Keratinocyte (primary cell): ENCODE measurements around the gene ITPR2. TPM values are rescaled to one million over a fixed set of nuclear protein-coding genes. Genes with fewer than 3 reads are reported as not detected.

Source experiments
- DNase-seq: peaks from one replicate; pipeline ENCODE4 v3.0.0-alpha.2; 2011; ENCODE audit warnings: low read depth, missing footprints, low spot score
- FAIRE-seq: peaks from 2 replicates; lab custom pipeline; 2011; peaks lifted over from hg19 to GRCh38; lab: Jason Lieb, UNC
- H2AFZ ChIP-seq: 2 replicates; pipeline ENCODE4 v1.6.0; 2012; ENCODE audit warnings: low read length, control low read depth, inconsistent platforms; ENCODE audit not compliant: control insufficient read depth
- H3K27ac ChIP-seq: 2 replicates; pipeline ENCODE4 v1.5.1; 2011; ENCODE audit warnings: low read length; ENCODE audit not compliant: control insufficient read depth, insufficient read depth
- H3K27me3 ChIP-seq: 3 replicates; pipeline ENCODE4 v1.6.0; 2011; ENCODE audit warnings: low read length; ENCODE audit not compliant: control insufficient read depth, insufficient read depth; ENCODE audit errors: extremely low read depth
- H3K36me3 ChIP-seq, 2 experiments: 2 replicates in 1 of 2; 3 replicates in 1 of 2; pipeline ENCODE4 v1.5.1; 2011; ENCODE audit warnings: low read length in 2 of 2, mild to moderate bottlenecking in 1 of 2; ENCODE audit not compliant: control insufficient read depth in 2 of 2, insufficient read depth in 2 of 2; ENCODE audit errors: extremely low read depth in 1 of 2
- H3K4me1 ChIP-seq: 3 replicates; pipeline ENCODE4 v1.5.1; 2011; ENCODE audit warnings: low read length; ENCODE audit not compliant: control insufficient read depth, insufficient read depth; ENCODE audit errors: extremely low read depth
- H3K4me2 ChIP-seq: 3 replicates; pipeline ENCODE4 v1.6.0; 2011; ENCODE audit warnings: low read depth, low read length; ENCODE audit not compliant: control insufficient read depth, insufficient read depth; ENCODE audit errors: extremely low read depth
- H3K4me3 ChIP-seq, 3 experiments: fragments of 200-600 bp in 1 of 3; sonication (generic) in 1 of 3; 2 replicates in 2 of 3; 3 replicates in 1 of 3; pipeline ENCODE4 v1.5.1; 2011 to 2016; ENCODE audit warnings: low read length in 3 of 3, mild to moderate bottlenecking in 3 of 3, control low read depth in 2 of 3, inconsistent platforms in 1 of 3, low read depth in 1 of 3, mixed read lengths in 1 of 3, mixed run types in 1 of 3, moderate library complexity in 1 of 3; ENCODE audit not compliant: control insufficient read depth in 2 of 3, insufficient read depth in 2 of 3; ENCODE audit errors: extremely low read depth in 1 of 3
- H3K79me2 ChIP-seq: 2 replicates; pipeline ENCODE4 v1.6.0; 2012; ENCODE audit warnings: low read length; ENCODE audit not compliant: control insufficient read depth, insufficient read depth
- H3K9ac ChIP-seq: 3 replicates; pipeline ENCODE4 v1.6.0; 2011; ENCODE audit warnings: low read length; ENCODE audit not compliant: control insufficient read depth, insufficient read depth; ENCODE audit errors: extremely low read depth
- H3K9me1 ChIP-seq: 3 replicates; pipeline ENCODE4 v1.6.0; 2011; ENCODE audit warnings: low read length; ENCODE audit not compliant: control insufficient read depth, insufficient read depth; ENCODE audit errors: extremely low read depth
- H3K9me3 ChIP-seq: 2 replicates; pipeline ENCODE4 v1.5.1; 2012; ENCODE audit warnings: low read depth, low read length; ENCODE audit not compliant: control insufficient read depth
- H4K20me1 ChIP-seq: 3 replicates; pipeline ENCODE4 v1.6.0; 2011; ENCODE audit warnings: low read length; ENCODE audit not compliant: control insufficient read depth, insufficient read depth; ENCODE audit errors: extremely low read depth
- CTCF ChIP-seq, 3 experiments: IDR thresholded peaks in 1 of 3; conservative IDR thresholded peaks in 1 of 3; optimal IDR thresholded peaks in 1 of 3; 2 replicates in 2 of 3; 3 replicates in 1 of 3; pipeline versions ENCODE3 to v1.5.1; 2011; ENCODE audit warnings: low read length in 3 of 3, mild to moderate bottlenecking in 3 of 3, moderate library complexity in 2 of 3, control low read depth in 1 of 3, inconsistent platforms in 1 of 3; ENCODE audit not compliant: insufficient read depth in 2 of 3; ENCODE audit errors: extremely low read depth in 1 of 3
- EZH2 ChIP-seq: IDR thresholded peaks from one replicate; pipeline ENCODE4 v1.6.1; 2012; ENCODE audit warnings: inconsistent platforms, mild to moderate bottlenecking, low read length, moderate library complexity
- dilution Hi-C: fragments of 300-500 bp; cut with MboI; formaldehyde crosslinking; loops from one replicate; pipeline ENCODE4 v1.7.0; 2020; ENCODE audit warnings: low sequenced_read_pairs; ENCODE audit not compliant: extremely low pct_ligation_motif_present
- polyA plus RNA-seq, 5 experiments: library from polyadenylated mRNA; depleted of rRNA in 3 of 5; stranded (reverse) in 3 of 5; stranded (forward) in 1 of 5; unstranded in 1 of 5; fragments of >200 nt; gene quantifications; 1 replicate in 1 of 5; 2 replicates in 3 of 5; 3 replicates in 1 of 5; pipeline versions ENCODE4 v1.2.1 to v1.2.3, GENCODE V29; 2011 to 2012; ENCODE audit warnings: missing spikeins in 2 of 5, low read depth in 1 of 5, low replicate concordance in 1 of 5

The ITPR2 gene
- polyA plus RNA-seq, 1 donor (not counting 4 experiments of a cell fraction or from before 2014, with no cell fraction given), result 7.6 TPM

- peak; percentile 23 for FAIRE-seq
- dilution Hi-C loops, result no loop called here
These were observed 62.5 kb downstream of the ITPR2 start for GRCh38 chr12:26770239-26771070.

GRCh38 chr12:26769611-26770010 is 63.4 kb downstream of the ITPR2 start:
- no peak overlapping the region for H3K27ac ChIP-seq
- no peak overlapping the region for H3K9ac ChIP-seq
- H3K9me3 ChIP-seq, result no peaks in the 10 kb centered on the region
- H3K4me2 ChIP-seq, result no peak overlapping the region
- H4K20me1 ChIP-seq, result no peaks in the 10 kb centered on the region
- H2AFZ ChIP-seq, result no peak overlapping the region
- H3K36me3 ChIP-seq, result no peaks in the 10 kb centered on the region
- dilution Hi-C loops, result no loop called here
- TF ChIP-seq CTCF (optimal IDR thresholded peaks at IDR 0.05 in 1 of 3, IDR thresholded peaks at IDR 0.05 in 1 of 3, conservative IDR thresholded peaks at IDR 0.05 in 1 of 3; ENCODE audit: extremely low read depth in 1 of 3, insufficient read depth in 2 of 3, low read length in 3 of 3) (no peak), EZH2 (no peak)
- H3K4me3 ChIP-seq, result no peak overlapping the region
- H3K9me1 ChIP-seq, result peaks cover 3% of the 10 kb centered on the region
- no peaks in the 10 kb centered on the region for H3K4me1 ChIP-seq
- FAIRE-seq, result no peak
- DNase-seq, result no peak
- H3K79me2 ChIP-seq, result no peaks in the 10 kb centered on the region
- no peaks in the 10 kb centered on the region for H3K27me3 ChIP-seq

More at GRCh38 chr12:26770239-26771070, 62.5 kb downstream of the ITPR2 start:
- DNase-seq, result no peak
- Histone ChIP-seq H3K27me3 (no peaks in the 10 kb centered on the region), H4K20me1 (no peaks in the 10 kb centered on the region), H2AFZ (no peak overlapping the region), H3K36me3 (peaks cover 0 to 1% of the 10 kb centered on the region in 2 experiments), H3K4me2 (no peak overlapping the region), H3K9me1 (peaks cover 3% of the 10 kb centered on the region), H3K27ac (no peak overlapping the region), H3K4me3 (no peak overlapping the region), H3K79me2 (no peaks in the 10 kb centered on the region), H3K9me3 (no peaks in the 10 kb centered on the region), H3K9ac (no peak overlapping the region), H3K4me1 (no peaks in the 10 kb centered on the region)
- TF ChIP-seq CTCF (optimal IDR thresholded peaks at IDR 0.05 in 1 of 3, IDR thresholded peaks at IDR 0.05 in 1 of 3, conservative IDR thresholded peaks at IDR 0.05 in 1 of 3; ENCODE audit: extremely low read depth in 1 of 3, insufficient read depth in 2 of 3, low read length in 3 of 3), result no peak
- no peak for TF ChIP-seq EZH2
